Stimulated activated CD4-positive, alpha-beta T cell treated with anti-CD3 and anti-CD28 coated beads, TNF-alpha, amount 100 ng/mL, for 48 hours (primary cell): ENCODE measurements around the gene MZT2B.
"Not testable (repeated sequence)": the region's sequence is repeated elsewhere in the genome, so short reads cannot be mapped to it uniquely, and the experiment has no call there.

Source experiments
- DNase-seq, 3 donors: peaks; one replicate each; pipeline ENCODE4 v3.0.0-alpha.2; 2020; ENCODE audit warnings: low read depth in 3 of 3

Gene MZT2B

DNA sequence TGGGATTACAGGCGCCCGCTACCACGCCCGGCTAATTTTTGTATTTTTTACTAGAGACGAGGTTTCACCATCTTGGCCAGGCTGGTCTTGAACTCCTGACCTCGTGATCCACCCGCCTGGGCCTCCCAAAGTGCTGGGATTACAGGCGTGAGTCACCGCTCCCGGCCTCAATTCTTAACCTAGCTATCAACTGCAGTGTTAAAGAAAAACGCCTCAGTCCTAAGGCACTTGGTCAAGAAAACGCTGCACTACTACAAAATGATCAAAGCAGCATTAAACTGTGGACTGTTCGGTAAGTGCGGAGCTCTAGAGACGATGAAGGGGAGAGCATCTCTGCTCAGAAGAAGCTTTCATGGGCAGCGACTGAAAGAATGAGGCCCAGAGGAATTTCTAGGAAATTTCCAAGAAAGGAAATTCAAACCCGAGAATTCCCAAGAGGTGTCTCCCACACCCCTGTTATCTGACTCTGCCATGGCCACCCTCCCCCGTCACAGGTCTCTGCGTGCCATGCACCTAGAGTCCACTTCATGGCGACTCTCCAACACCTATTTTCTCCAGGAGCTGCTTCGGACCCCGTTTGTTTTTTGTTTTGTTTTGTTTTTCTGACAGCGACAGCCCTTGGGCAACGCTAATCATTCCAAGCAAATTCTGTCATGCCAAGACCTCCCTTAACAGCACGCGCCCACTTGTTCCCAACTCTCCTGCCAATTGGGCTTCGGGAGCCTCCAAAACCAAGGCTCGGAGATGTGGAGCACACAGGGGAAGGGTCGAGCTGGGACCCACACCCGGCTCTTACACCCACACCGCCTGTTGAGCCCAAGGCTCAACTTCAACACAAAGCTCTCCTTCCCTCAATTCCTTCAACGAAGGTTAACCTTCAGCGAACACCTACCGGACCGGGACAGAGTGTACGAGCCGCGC lies 1.4 kb upstream of the MZT2B start:
- not testable (repeated sequence) for DNase-seq

DNA sequence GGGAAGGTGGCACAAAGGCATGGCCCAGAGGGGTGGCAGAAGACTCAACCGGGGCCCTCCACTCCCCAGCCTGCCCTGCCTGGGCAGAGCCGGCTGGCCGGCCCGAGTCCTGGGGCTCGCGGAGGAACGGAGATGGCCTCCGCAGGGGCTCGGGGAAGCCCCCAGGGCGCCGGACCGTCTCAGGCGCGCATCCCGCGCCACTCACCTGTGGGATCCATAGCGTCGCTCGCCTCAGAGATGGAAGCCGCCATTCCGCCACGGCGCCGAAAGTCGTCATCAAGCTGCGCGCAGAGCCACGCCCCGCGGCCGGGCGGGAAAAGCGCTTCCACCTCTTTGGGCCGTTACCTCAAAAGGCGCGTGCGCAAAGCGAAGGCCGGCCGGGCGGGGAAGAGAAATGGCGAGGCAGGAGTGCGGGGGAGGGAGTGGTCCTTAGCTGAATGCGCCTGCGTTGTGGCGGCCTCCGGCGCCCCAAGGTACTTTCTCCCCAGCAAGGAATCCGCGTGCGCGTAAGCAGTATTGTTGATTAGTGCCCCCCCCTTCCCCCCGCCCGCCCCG lies 660 bp upstream of the MZT2B start, which contains the start of gene SMPD4:
SMPD4 (minus strand) TSS at position 278 of the 555 bp plus-strand sequence. CDS start 5,010 bp downstream, outside the sequence.
- DNase-seq, result peak; percentile 94 to 96 (median 95)

DNA sequence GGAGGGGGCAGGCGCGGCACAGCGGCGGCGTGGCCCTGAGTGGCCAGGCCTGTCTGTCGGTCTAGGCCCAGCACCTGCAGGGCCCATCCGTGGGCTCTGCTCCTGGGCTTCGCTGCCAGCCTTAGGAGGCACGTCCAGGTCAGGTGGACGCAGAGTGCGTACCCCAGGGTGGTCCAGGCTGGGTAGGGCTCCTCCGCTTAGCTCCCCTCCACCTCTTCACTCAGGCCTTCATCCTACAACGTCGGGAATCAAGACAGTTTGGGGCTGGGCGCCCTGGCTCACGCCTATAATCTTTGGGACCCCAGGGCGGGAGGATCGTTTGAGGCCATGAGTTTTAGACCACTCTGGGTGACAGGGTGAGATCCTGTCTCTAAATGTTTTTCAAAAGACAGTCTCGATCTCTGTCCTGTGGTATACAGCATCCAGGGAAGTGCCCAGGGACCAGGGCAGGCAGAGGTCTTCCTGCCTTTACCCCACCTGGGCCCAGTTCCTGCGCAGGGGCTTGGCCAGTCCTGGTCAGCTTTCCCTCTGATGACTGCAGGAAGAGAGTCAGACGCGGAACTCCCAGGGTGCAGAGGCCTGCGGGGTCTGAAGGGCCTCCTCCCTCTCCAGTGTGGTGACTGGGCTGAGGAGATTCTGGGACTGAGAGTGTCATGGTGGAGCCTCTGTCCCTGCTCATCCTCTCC lies 907 bp downstream of the MZT2B start:
- not testable (repeated sequence) for DNase-seq

DNA sequence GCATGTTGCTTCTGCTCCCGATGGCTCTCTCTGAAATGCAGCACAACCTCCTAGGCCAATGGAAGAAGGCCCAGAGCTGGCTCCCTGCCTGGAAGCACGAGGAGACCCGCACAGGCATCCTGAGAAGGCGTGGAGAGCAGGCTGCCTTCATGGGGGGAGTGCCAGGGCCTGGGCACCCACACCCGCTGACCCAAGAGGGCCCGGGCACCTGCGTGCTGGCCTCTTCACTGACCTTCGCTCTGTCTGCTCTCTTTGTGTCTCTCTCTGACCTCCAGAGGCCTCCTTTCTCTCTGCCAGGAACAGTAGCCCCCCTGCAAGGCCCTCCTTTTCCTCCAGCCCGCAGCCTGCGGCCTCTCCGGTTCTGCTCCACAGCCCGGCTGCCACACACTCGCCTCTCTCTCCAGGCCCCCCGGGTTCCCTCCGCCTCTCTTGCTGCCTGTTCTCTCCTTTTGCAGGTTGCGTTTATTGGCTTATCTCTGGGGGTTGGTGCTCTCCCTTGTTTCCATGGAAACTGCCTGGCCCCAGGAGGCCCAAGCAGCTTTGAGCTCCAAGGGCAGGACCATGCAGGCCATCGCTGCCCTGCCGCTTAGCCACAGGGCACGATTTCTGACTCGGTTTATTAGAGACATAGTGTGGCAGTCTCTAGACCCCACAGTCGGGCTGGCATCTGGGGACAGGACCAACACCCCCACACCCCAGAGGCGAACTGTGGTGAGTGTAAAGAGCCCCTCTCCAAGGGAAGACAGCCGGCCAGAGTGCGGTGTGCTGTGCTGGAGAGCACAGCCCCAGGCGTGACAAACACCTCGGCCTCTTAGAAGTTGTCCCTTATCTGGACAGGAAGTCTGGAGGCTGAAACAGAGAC lies 1.7 kb downstream of the MZT2B start:
- no peak for DNase-seq

DNA sequence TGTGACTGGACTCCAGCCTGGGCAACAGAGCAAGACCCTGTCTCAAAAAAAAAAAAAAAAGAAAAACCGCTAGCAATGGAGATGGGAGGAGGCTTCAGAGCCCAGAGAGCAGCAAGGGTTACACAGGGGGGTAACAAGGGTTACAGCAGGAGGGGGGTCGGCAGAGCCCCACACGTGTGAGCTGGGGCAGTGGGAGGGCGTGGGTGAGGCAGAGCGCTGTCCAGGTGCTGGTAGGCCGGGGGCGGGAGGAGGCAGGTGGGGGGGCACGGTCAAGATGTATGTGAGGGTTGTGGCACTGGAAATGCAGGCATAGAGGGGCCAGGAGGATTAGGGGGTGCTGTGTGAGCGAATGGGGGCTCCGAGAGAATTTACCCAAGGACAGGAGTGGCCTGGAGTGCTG lies 3.4 kb downstream of the MZT2B start:
- DNase-seq, result no peak

DNA sequence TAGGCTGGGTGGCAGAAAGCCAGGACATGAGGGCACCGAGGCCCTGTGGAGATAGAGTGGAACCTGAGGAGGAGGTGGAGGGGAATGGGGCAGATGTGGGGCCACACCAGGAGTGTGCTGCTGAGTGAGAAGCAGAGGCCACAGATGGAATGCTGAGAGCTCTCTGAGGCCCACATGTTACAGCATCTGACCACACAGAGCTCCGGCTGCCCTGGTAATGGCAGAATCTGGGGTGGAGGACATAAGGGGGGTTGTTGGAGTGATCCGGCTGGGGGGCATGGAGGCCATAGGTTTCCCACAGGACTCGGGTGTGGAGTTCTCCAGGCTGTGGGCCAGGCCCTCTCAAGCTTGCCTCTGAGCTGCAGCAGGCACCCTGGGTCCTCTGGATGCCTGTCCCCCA lies 3.8 kb downstream of the MZT2B start:
- DNase-seq, result no peak

DNA sequence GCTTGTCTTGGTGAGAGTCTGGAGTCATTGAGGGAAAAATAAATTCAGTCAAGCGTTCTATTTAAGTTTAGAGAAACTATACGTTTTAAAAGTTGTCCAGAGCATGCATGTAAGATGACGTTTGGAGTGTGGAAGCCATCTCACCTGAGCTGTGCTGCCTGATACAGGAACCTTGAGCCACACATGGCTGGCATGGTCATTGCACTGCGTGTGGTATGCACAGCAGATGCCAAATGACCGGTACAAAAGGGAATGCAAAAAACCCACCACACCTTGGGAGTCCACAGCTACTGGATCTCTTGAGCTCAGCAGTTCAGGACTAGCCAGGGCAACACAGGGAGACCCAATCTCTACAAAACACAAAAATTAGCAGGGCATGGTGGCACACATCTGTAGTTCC lies 4.3 kb downstream of the MZT2B start:
- DNase-seq, result no peak

DNA sequence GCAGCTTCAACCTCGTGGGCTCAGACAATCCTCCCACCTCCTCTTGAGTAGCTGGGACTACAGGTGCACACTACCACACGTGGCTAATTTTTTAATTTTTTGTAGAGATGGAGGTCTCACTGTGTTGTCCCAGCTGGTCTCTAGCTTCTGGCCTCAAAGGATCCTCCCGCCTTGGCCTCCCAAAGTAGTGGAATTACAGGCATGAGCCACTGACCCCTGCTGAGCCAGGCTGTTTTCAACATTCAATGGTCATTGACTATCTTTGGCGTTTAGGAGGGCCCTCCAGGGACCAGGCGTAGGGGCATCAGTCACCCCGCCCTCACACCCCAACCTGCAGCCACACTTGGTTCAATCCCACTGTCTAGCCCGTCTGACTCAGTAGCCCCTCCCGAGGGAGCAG lies 5.2 kb downstream of the MZT2B start:
- no peak for DNase-seq

DNA sequence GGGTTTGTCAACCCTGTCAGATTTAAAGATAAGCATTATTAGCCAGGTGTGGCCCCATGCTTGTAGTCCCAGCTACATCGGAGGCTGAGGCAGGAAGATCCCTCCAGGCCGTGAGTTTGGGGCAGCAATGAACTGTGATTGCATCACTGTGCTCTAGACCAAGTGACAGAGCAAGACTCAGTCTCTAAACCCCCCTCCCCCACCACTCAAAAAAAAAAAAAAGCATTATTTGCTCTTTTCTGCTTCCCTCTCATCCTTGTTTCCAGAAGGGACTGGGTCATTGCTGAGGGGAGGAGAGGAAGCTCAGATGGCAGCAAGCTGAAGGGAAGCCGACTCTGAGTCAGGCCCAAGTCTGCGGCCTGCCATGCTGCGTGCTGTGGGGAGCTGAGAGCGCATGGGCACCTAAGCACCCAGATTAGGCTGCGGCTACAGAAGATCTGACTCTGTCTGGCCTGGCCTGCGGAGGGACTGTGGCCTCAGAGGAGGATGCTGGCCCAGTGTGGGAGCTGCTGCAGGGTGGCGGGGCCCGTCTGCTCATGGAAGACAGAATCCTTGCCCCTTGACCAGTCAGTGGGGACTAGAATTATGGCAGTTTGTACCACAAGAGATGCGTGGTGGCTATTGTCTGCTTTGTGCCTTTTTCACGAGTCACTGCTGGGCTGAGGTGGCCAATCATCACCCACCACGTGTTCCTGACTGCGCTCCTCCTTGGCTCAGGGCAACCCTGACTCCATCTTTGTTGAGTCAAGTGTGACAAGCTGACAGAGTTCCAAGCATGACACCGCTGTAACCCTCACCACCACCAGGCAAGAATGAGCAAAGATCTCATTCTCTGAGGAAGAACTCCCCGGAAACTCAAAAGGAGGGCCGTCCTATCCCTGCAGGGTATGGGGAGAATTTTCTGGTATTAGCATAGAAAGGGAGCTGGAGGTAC lies 6.1 kb downstream of the MZT2B start:
- not testable (repeated sequence) for DNase-seq

DNA sequence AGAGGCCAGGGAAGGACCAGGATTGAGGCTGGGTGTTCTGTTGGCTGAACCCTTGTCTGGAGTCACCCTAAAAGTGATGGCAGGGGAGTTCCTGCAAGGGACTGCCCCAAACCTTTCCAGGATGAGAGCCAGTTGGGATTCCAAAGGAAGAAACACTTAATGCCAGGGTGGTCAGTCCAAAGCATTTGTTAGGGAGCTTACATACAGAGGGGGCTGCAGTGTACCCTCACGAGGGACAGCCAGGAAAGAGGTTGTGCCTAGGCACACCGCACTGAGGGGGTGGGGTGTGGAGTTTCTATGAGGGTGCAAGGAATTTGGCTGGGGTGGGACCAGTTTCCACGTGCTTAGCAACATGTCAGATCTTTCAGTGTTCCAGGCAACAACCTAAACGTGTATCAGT lies 6.9 kb downstream of the MZT2B start:
- not testable (repeated sequence) for DNase-seq

DNA sequence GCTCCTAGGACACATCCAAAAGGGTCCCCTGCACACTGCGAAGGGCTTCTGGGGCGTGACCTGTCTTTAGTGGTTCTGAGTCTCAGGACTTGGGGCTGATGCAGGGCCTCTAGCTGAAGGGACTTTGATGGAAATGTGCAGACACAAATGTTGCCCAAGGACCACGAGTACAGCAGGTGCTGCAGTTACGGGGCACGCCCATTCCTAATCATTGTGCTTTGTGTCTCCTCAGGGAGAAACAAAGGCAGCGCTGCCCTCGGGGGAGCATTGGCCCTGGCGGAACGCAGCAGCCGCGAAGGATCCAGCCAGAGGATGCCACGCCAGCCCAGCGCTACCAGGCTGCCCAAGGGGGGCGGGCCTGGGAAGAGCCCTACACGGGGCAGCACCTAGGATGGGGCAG lies 8.2 kb downstream of the MZT2B start:
- DNase-seq, result no peak

DNA sequence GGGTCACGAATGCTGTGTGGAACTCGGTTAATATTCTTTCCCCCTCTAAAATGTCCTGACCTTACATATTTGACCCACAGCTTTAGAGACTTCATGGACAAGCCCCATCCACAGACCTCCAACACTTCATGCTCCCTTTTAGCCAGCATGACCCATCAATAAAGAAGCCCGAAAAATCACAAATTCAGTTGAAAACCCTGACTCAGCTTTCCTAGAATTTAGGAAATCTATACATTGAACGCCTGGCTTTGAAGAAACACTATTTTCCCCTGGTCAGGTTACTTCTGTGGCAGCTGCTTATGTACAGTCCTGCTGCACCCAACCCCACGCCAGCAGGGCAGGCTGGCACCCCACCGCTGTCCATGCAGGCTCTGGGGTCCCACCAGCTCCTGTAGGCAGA lies 9.3 kb downstream of the MZT2B start:
- not testable (repeated sequence) for DNase-seq

DNA sequence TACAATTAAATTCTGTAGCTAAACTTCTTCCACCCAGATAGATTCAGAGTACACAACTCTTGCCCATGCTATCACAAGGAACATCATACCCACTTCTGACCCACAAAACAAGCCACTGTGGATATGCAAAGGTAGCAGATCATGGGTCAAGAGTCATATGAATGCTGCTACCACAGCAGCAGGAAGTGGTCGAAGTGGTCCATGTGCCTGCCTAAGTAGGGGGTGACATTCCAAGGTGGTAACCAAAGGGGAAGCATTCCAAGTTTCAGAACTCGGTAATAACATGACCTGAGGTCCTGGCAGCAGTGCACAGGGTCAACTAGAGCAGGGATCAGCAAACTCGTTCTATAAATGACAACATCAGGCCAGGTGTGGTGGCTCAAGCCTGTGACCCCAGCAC lies 10.4 kb downstream of the MZT2B start:
- not testable (repeated sequence) for DNase-seq

DNA sequence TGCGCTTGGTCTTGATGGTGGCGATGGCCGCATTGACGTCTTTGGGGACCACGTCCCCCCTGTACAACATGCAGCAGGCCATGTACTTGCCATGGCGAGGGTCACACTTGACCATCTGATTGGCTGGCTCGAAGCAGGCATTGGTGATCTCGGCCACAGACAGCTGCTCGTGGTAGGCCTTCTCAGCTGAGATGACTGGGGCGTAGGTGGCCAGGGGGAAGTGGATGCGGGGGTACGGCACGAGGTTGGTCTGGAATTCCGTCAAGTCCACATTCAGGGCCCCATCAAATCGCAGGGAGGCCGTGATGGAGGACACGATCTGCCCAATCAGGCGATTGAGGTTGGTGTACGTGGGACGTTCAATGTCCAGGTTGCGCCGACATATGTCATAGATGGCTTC lies 11.8 kb downstream of the MZT2B start:
- not testable (repeated sequence) for DNase-seq

DNA sequence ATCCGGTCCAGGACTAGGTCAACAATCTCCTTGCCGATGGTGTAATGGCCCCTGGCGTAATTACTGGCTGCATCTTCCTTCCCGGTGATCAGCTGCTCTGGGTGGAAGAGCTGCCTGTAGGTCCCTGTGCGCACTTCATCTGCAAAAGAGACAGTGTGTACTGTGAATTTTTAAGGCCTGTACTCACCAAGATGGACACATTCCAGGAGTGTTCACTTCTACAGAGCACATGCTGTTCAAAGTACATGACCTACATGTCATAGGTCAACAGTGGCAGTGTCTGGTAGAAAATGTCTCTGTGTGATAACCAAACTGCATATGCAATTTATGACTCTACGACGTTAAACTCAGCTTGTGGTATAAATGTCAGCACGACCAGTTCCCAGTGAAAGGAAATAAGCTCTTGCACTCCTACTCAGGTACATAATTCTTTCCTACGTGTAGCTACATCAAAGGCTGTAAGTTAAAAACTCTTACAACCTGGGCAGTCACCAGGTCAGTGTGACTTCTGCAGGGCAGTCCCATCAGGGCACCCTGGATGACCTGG lies 13.1 kb downstream of the MZT2B start:
- DNase-seq, result not testable (repeated sequence)

DNA sequence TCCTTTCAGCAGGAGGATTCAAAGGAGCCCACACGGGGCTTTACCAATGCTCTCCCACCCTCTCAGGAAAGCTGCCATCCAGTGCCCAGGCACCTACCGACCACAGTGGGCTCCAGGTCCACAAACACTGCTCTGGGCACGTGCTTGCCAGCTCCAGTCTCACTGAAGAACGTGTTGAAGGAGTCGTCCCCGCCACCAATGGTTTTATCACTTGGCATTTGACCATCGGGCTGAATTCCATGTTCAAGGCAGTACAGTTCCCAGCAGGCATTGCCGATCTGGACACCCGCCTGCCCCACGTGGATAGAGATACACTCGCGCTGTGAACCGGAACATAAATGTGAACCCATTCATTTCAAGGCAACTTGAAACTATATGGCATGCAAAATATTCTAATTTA lies 14.0 kb downstream of the MZT2B start:
- DNase-seq, result not testable (repeated sequence)

DNA sequence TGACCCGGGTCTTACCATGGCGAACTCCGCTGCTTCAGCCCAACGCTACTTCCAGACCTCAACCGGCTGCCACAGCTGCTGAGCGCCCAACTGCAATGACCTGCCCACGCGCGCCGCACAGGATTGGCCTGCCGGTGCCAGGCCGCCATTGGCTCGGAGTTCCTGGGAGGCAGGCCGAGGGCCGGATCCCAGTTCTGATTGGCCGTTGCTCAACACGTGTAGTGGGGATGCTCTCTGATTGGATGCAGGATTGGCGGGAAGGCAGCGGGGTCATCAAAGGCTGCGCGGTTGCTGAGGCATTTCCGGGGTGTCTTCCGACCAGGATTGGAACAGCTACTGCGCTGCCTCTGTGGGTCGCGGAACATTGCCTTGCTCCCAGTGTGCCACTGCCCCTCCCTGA lies 16.3 kb downstream of the MZT2B start, which contains the start of gene TUBA3E:
TUBA3E (minus strand) TSS at position 97 of the 400 bp plus-strand sequence; CDS start at position 18, 79 bp downstream.
- no peak for DNase-seq

DNA sequence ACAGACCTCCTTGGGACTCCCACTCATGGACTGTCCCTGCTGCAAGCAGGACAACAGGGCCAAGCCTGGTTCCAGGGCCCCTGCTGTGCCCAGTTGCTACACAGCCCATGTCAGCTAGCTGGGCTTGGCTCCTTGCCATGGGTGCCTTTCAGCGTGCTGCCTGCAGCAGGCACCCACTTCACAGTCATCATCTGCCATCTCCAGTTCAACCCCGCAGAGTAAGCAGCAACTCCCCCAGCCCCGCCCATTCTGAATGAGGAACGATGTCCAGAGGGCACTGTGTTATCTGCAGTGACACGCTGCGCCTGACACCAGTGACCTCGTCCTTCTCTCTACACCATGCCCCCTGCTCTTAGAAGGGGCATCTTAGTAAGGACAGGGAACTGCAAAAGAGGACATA lies 20.5 kb downstream of the MZT2B start:
- not testable (repeated sequence) for DNase-seq

DNA sequence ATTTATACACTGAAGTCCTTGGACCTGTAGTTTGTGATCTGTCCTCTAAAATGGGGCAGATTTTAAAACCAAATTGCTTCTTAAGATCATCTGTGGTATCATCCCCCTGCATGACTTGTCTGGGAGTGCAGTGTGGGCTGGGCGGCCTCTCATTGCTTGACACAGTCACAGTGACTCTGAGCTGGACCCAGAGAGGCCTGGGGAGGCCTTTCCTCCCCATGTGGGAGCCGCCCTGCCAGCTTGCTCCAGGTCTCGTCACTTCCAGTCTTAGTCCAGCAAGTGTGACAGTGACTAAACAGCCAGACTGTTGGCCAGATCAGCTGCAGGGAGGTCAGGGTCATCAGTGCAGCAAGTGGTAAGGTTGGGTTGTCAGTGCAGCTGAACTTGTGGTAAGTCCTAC lies 21.1 kb downstream of the MZT2B start:
- not testable (repeated sequence) for DNase-seq

DNA sequence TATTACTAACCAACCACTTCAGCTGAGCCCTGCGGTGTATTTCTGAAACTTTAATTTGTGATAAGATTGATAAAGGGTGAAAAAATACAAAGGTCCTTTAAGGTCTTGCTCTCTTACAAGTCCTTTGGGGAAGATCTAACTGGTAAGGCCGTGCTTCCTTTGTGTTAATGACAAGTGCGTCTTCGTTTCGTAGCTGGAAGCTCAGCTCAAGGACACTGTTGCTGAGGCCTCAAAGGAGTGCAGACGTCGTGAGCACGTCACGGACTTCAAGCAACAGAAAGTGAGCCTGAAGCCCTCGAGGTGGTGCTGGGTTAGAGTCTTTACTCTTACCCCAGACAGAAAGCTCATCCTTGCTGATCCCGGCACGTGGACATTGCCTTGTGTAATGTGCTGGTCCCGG lies 25.0 kb downstream of the MZT2B start:
- DNase-seq, result not testable (repeated sequence)
